SK-N-SH (cell line): ENCODE results near the gene PTER. TPM values are rescaled to one million over a fixed set of nuclear protein-coding genes. Genes with fewer than 3 reads are reported as not detected.

Experiments
- CTCF ChIA-PET: fragments of 300-600, 350-600 bp; formaldehyde crosslinking; extraction: SDS; loops from one replicate; lab custom pipeline; 2021; lab: Yijun Ruan, JAX
- POLR2A ChIA-PET: fragments of 350-600 bp; sonication (Branson Sonifier 250); formaldehyde crosslinking; extraction: SDS; loops from one replicate; lab custom pipeline; 2020; ENCODE audit warnings: antibody characterized with exemption, inconsistent platforms; lab: Yijun Ruan, JAX
- DNase-seq: peaks from one replicate; pipeline ENCODE4 v3.0.0; 2012
- H2AFZ ChIP-seq: fragments of 200-600 bp; sonication (generic); 2 replicates; pipeline ENCODE4 v1.8.1; 2016; ENCODE audit warnings: antibody characterized with exemption, mild to moderate bottlenecking, low read depth
- H3F3A ChIP-seq: fragments of 200-600 bp; sonication (generic); replicated peaks from 2 replicates; pipeline ENCODE3; 2016; ENCODE audit warnings: antibody characterized with exemption, mild to moderate bottlenecking; ENCODE audit not compliant: insufficient read depth
- H3K27ac ChIP-seq, 2 experiments: fragments of 200-500 bp in 1 of 2; fragments of 200-600 bp in 1 of 2; sonication (Bioruptor generic) in 1 of 2; sonication (generic), shearing (Covaris generic) in 1 of 2; 2 replicates each; pipeline versions ENCODE4 v1.5.1 to v1.6.1; 2014 to 2016; ENCODE audit warnings: low read depth in 2 of 2, inconsistent platforms in 1 of 2, low read length in 1 of 2, mild to moderate bottlenecking in 1 of 2, mixed read lengths in 1 of 2
- H3K27me3 ChIP-seq: fragments of 200-600 bp; sonication (generic), shearing (Covaris generic); 2 replicates; pipeline ENCODE4 v1.6.1; 2016; ENCODE audit warnings: mixed run types; ENCODE audit not compliant: insufficient read depth
- H3K36me3 ChIP-seq, 2 experiments: fragments of 200-500 bp in 1 of 2; fragments of 200-600 bp in 1 of 2; sonication (Bioruptor generic) in 1 of 2; sonication (generic) in 1 of 2; replicated peaks in 1 of 2; 2 replicates each; pipeline versions ENCODE3 to v1.5.1; 2014 to 2016; ENCODE audit warnings: low read length in 1 of 2, mild to moderate bottlenecking in 1 of 2; ENCODE audit not compliant: insufficient read depth in 2 of 2, control insufficient read depth in 1 of 2
- H3K4me1 ChIP-seq, 2 experiments: fragments of 200-500 bp in 1 of 2; fragments of 200-600 bp in 1 of 2; sonication (Bioruptor generic) in 1 of 2; sonication (generic), shearing (Covaris generic) in 1 of 2; 2 replicates each; pipeline versions ENCODE4 v1.5.1 to v1.6.1; 2014 to 2016; ENCODE audit warnings: low read depth in 1 of 2, low read length in 1 of 2, mixed run types in 1 of 2; ENCODE audit not compliant: insufficient read depth in 2 of 2, control insufficient read depth in 1 of 2
- H3K4me2 ChIP-seq: fragments of 200-600 bp; sonication (generic), shearing (Covaris generic); 2 replicates; pipeline ENCODE4 v1.6.1; 2017; ENCODE audit warnings: mixed run types
- H3K4me3 ChIP-seq, 2 experiments: fragments of 200-500 bp in 1 of 2; fragments of 200-600 bp in 1 of 2; sonication (Bioruptor generic) in 1 of 2; sonication (generic), shearing (Covaris generic) in 1 of 2; 2 replicates each; pipeline versions ENCODE4 v1.5.1 to v1.8.1; 2014 to 2016; ENCODE audit warnings: low read depth in 2 of 2, inconsistent platforms in 1 of 2, low read length in 1 of 2, mild to moderate bottlenecking in 1 of 2, mixed read lengths in 1 of 2, moderate library complexity in 1 of 2
- H3K79me2 ChIP-seq: fragments of 200-600 bp; sonication (generic); 2 replicates; pipeline ENCODE4 v1.8.1; 2017; ENCODE audit warnings: mild to moderate bottlenecking; ENCODE audit not compliant: insufficient read depth
- H3K9ac ChIP-seq: fragments of 200-600 bp; sonication (generic); 2 replicates; pipeline ENCODE4 v1.6.1; 2017; ENCODE audit warnings: mixed run types
- H3K9me2 ChIP-seq: fragments of 200-600 bp; sonication (generic); 2 replicates; pipeline ENCODE4 v1.6.1; 2017; ENCODE audit warnings: mixed run types
- H3K9me3 ChIP-seq: fragments of 200-600 bp; sonication (generic); 2 replicates; pipeline ENCODE4 v1.6.1; 2017; ENCODE audit warnings: mixed run types, mild to moderate bottlenecking, moderate library complexity
- H4K20me1 ChIP-seq: fragments of 200-600 bp; sonication (generic); 2 replicates; pipeline ENCODE4 v1.6.1; 2017; ENCODE audit warnings: mild to moderate bottlenecking, mixed run types; ENCODE audit not compliant: insufficient read depth
- CHD2 ChIP-seq: fragments of 150-350 bp; IDR thresholded peaks from 2 replicates; pipeline ENCODE4 v1.6.1; 2018; ENCODE audit warnings: low read length; ENCODE audit not compliant: partially characterized antibody
- CTCF ChIP-seq: fragments of 200-600 bp; sonication (generic); IDR thresholded peaks from 2 replicates; pipeline ENCODE4 v1.6.1; 2017; ENCODE audit warnings: antibody characterized with exemption, mild to moderate bottlenecking, moderate library complexity
- EZH2phosphoT487 ChIP-seq: fragments of 200-600 bp; sonication (generic); IDR thresholded peaks from 2 replicates; pipeline ENCODE4 v1.6.1; 2017; ENCODE audit warnings: low read depth, mixed run types, mild to moderate bottlenecking, antibody characterized with exemption, moderate library complexity, borderline replicate concordance
- FOSL2 ChIP-seq: IDR thresholded peaks from 2 replicates; pipeline ENCODE4 v1.4.0; 2012; ENCODE audit warnings: low read depth, mild to moderate bottlenecking, moderate library complexity, borderline replicate concordance
- FOXJ3 ChIP-seq: sonication (generic); formaldehyde crosslinking; IDR thresholded peaks from 2 replicates; pipeline ENCODE4 v1.5.1; 2020; ENCODE audit warnings: mild to moderate bottlenecking, missing genetic modification reagents
- FOXM1 ChIP-seq: IDR thresholded peaks from 2 replicates; pipeline ENCODE4 v1.4.0; 2012; ENCODE audit warnings: low read depth, mild to moderate bottlenecking
- GATA2 ChIP-seq: sonication (generic); formaldehyde crosslinking; IDR thresholded peaks from 2 replicates; pipeline ENCODE4 v1.5.0; 2020; ENCODE audit warnings: mild to moderate bottlenecking, missing genetic modification reagents
- JUND ChIP-seq: IDR thresholded peaks from 2 replicates; pipeline ENCODE4 v1.4.0; 2012
- MEF2A ChIP-seq: IDR thresholded peaks from 2 replicates; pipeline ENCODE4 v1.4.0; 2012; ENCODE audit warnings: low read depth, borderline replicate concordance
- MXI1 ChIP-seq: IDR thresholded peaks from 2 replicates; pipeline ENCODE4 v1.6.1; 2012; ENCODE audit warnings: mild to moderate bottlenecking, low read depth, low read length, improper control_type of control experiment
- NRF1 ChIP-seq: IDR thresholded peaks from 2 replicates; pipeline ENCODE4 v1.6.1; 2012; ENCODE audit warnings: low read depth, mild to moderate bottlenecking, low read length
- RAD21 ChIP-seq: IDR thresholded peaks from 2 replicates; pipeline ENCODE4 v1.6.1; 2012; ENCODE audit warnings: mild to moderate bottlenecking, low read length
- SIN3A ChIP-seq: IDR thresholded peaks from 2 replicates; pipeline ENCODE4 v1.6.1; 2012; ENCODE audit warnings: low read depth, mild to moderate bottlenecking, low read length, moderate library complexity, borderline replicate concordance
- SMC3 ChIP-seq: IDR thresholded peaks from 2 replicates; pipeline ENCODE4 v1.6.1; 2012; ENCODE audit warnings: low read depth, low read length, improper control_type of control experiment
- TAF1 ChIP-seq: IDR thresholded peaks from 2 replicates; pipeline ENCODE4 v1.6.1; 2012; ENCODE audit warnings: low read depth, mild to moderate bottlenecking, low read length, moderate library complexity, borderline replicate concordance
- TCF12 ChIP-seq: IDR thresholded peaks from 2 replicates; pipeline ENCODE4 v1.4.0; 2012
- TEAD4 ChIP-seq: IDR thresholded peaks from 2 replicates; pipeline ENCODE4 v1.4.0; 2012; ENCODE audit warnings: mild to moderate bottlenecking, borderline replicate concordance; ENCODE audit not compliant: insufficient read depth
- USF2 ChIP-seq: fragments of 150-350 bp; IDR thresholded peaks from 2 replicates; pipeline ENCODE4 v1.6.1; 2017; ENCODE audit warnings: antibody characterized with exemption, low read length, low read depth, borderline replicate concordance
- YY1 ChIP-seq: IDR thresholded peaks from 2 replicates; pipeline ENCODE4 v1.4.0; 2012; ENCODE audit warnings: low read depth, mild to moderate bottlenecking
- ZBTB33 ChIP-seq: IDR thresholded peaks from 2 replicates; pipeline ENCODE4 v1.4.0; 2012; ENCODE audit warnings: low read depth, borderline replicate concordance
- WGBS: methylation state at CpG from one replicate; pipeline ENCODE4 v1.1.6; 2017; ENCODE audit warnings: low lambda C conversion rate; 5-methylcytosine and 5-hydroxymethylcytosine counted together
- polyA plus RNA-seq, 3 experiments: library from polyadenylated mRNA; depleted of rRNA; stranded (reverse); fragments of >200 nt; gene quantifications; 2 replicates each; pipeline ENCODE4 v1.2.3, GENCODE V29; 2012
- TF ChIP-seq, protein P1 (sequence below): IDR thresholded peaks from 2 replicates; pipeline ENCODE4 v1.4.0; 2012; ENCODE audit warnings: low read depth

The PTER gene
- polyA plus RNA-seq, 1 of the 3 experiments (the other 2 are of a cell fraction) = not detected

DNA sequence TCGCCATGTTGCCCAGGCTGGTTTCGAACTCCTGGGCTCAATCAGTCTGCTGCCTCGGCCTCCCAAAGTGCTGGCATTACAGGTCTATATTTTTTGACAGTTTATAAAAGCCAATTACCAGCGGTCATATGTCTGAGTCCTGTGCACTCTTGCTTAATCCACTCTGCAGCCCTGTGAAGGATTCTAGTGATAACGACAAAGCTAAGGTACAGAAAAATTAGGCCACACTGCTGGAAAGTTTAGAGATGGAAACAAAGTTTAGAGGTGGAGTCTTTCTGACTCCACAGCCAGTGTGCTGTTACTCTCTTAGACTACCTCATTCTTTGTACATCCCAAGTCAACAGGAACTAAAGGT is 707 bp downstream of the PTER start:
- no peaks in the 10 kb centered on the region for H3K36me3 ChIP-seq
- no peaks in the 10 kb centered on the region for H3K9me2 ChIP-seq
- H3K4me2 ChIP-seq = no peak overlapping the region
- no peaks in the 10 kb centered on the region for H4K20me1 ChIP-seq
- no peak overlapping the region for H3K27ac ChIP-seq
- POLR2A ChIA-PET = no interaction called here
- CTCF ChIA-PET = no interaction called here
- no peaks in the 10 kb centered on the region for H3K79me2 ChIP-seq
- no peaks in the 10 kb centered on the region for H3K27me3 ChIP-seq
- H3K9ac ChIP-seq = no peak overlapping the region
- no peak for TF ChIP-seq FOXM1
- no peak for TF ChIP-seq ZBTB33
- no peak for TF ChIP-seq NRF1
- no peak for TF ChIP-seq SMC3
- no peak for TF ChIP-seq TEAD4
- no peak for TF ChIP-seq MEF2A
- no peak for TF ChIP-seq USF2
- no peak for TF ChIP-seq TAF1
- DNase-seq = no peak
- H3K4me1 ChIP-seq = peaks cover 0 to 10% of the 10 kb centered on the region in 2 experiments; a peak in 1 of 4 replicates
- H3F3A ChIP-seq = no peaks in the 10 kb centered on the region
- H3K4me3 ChIP-seq = no peak overlapping the region
- H3K9me3 ChIP-seq = no peaks in the 10 kb centered on the region
- WGBS = 41% methylated on average over 5 of the region's 5 CpGs
- H2AFZ ChIP-seq = no peak overlapping the region

DNA sequence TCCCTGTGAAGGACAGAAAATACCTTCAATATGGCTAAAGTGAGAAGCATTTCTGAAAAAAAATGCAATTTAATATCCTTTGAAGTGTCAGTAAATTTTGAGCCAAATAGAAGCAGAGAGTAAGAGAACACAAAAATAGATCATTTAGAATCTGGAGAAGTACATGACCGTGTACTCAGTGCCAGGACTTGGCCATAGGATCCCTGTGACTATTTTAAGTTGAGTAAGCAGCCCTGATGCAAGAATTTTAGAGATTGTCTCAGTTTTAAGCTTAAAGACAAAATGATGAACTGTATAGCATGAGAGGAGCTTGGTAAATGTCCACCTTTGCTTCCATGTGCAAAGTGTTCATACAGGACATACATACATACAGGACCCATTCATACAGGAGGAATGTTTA is 2.5 kb downstream of the PTER start:
- Histone ChIP-seq H2AFZ (no peak overlapping the region), H3K9me2 (no peaks in the 10 kb centered on the region), H3K4me1 (peaks cover 0 to 10% of the 10 kb centered on the region in 2 experiments; a peak in 1 of 4 replicates), H3F3A (no peaks in the 10 kb centered on the region), H3K9me3 (no peaks in the 10 kb centered on the region), H3K27ac (no peak overlapping the region), H3K27me3 (no peaks in the 10 kb centered on the region), H3K4me2 (no peak overlapping the region), H3K36me3 (no peaks in the 10 kb centered on the region), H3K4me3 (no peak overlapping the region), H4K20me1 (no peaks in the 10 kb centered on the region), H3K9ac (no peak overlapping the region), H3K79me2 (no peaks in the 10 kb centered on the region)
- TF ChIP-seq TCF12 (no peak), SMC3 (no peak), YY1 (no peak), MXI1 (no peak), FOXM1 (no peak), JUND (no peak), CHD2 (no peak), CTCF (no peak), FOSL2 (no peak), RAD21 (no peak), EZH2phosphoT487 (no peak), FOXJ3 (no peak), SIN3A (no peak), GATA2 (CRISPR knock-in tag) (no peak)
- TF ChIP-seq, protein P1, sequence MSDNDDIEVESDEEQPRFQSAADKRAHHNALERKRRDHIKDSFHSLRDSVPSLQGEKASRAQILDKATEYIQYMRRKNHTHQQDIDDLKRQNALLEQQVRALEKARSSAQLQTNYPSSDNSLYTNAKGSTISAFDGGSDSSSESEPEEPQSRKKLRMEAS = no peak
- ChIA-PET POLR2A (no interaction called here), CTCF (interaction anchor here (0.7 kb wide), 1 partner anchor 10 kb away, joined by 3 read pairs; no protein-coding TSS in a partner anchor)
- DNase-seq = no peak
- WGBS = 36% methylated on average over 1 of the region's 1 CpG
